ENCODE data around the gene MICAL2.
A peak's percentile ranks its signal among the peaks of the same experiment; 100 is the strongest.

MICAL2 gene

DNA sequence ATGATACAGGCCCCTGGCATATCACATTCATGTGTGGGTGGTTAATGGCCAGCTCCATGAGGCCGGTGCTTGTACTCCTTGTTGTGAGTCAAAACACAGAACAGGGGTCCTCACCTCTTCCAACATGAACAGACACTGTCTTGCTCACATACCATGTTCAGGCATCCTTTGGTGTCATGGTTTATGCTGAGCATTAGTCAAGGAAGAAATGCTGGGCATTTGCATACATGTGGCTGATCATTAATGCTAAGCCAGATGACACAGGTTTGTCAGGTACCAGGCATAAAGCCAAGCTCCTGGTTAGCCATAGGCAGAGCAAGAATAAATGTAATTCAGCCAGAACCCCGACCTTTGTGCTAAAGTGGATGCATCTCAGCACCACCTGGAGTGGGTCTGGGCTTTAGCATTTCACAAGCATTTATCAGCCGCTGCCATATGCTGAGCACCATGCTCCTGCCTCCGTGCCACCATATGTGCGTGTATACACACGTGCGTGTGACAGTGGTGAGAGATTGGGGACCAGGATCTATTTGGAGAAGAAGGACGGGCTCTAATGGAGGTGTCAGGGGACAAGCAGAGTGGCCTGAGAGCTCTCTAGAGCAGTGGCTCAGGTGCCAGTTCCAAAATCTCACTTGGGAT lies 55.0 kb downstream of the MICAL2 start:
- H3K9me3 ChIP-seq (ENCODE audit: control insufficient read depth in 2 of 2, low read length in 2 of 2), result no peaks in the 10 kb centered on the region
- no peaks in the 10 kb centered on the region for H3K27me3 ChIP-seq (ENCODE audit: control insufficient read depth in 1 of 2, insufficient read depth in 2 of 2, low read length in 2 of 2)
- no peak overlapping the region for H3K4me3 ChIP-seq (ENCODE audit: low read length in 2 of 2)
- peaks cover 82% of the 10 kb centered on the region for H3K4me1 ChIP-seq (ENCODE audit: control insufficient read depth, insufficient read depth, low read length)
- peak overlapping the region; percentile 79 for H3K27ac ChIP-seq (ENCODE audit: low read length)
- peaks cover 11 to 15% of the 10 kb centered on the region in 2 donors for H3K36me3 ChIP-seq (ENCODE audit: control insufficient read depth in 2 of 2, insufficient read depth in 2 of 2, low read length in 2 of 2)
- H3K9ac ChIP-seq (ENCODE audit: low read length in 2 of 2), result no peak overlapping the region

DNA sequence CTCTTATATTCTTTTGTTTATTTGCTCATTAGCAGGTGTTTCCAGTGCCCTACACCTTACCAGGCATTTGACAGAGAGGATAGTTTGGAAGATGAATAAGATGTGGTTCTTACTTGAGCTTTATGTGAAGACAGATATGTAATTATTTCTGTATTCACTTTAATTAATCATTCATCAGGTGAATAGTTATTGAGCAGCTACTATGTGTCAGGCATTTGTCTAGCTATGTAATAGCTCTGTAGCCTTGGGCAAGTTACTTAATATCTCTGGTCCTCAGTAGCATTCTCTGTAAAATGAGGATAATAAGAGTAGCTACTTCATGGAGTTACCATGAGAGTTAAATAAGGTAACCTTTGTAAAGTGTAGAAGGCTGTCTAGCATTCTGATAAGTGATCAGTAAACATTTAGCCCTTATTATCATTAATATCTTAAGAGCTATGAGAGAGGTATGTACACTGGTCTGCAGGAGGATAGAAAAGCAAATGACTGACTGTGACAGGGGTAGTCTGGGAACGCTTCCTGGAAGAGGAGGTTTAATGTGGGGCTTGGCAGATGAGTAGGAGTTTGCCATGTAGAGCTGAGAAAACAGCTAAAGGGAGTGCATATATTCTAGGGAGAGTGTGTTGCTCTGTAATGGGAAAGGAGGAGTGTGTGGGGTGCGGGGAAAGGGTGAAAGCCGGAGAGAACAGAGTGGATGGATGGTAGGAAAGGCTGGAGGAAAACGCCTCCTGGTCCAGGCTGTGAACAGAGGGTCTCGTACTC lies 56.1 kb downstream of the MICAL2 start:
- no peak overlapping the region for H3K4me3 ChIP-seq (ENCODE audit: low read length in 2 of 2)
- peaks cover 82% of the 10 kb centered on the region for H3K4me1 ChIP-seq (ENCODE audit: control insufficient read depth, insufficient read depth, low read length)
- no peaks in the 10 kb centered on the region for H3K27me3 ChIP-seq (ENCODE audit: control insufficient read depth in 1 of 2, insufficient read depth in 2 of 2, low read length in 2 of 2)
- H3K9ac ChIP-seq (ENCODE audit: low read length in 2 of 2), result no peak overlapping the region
- H3K36me3 ChIP-seq (ENCODE audit: control insufficient read depth in 2 of 2, insufficient read depth in 2 of 2, low read length in 2 of 2), result peaks cover 11 to 15% of the 10 kb centered on the region in 2 donors
- H3K9me3 ChIP-seq (ENCODE audit: control insufficient read depth in 2 of 2, low read length in 2 of 2), result no peaks in the 10 kb centered on the region
- peak overlapping the region; percentile 79 for H3K27ac ChIP-seq (ENCODE audit: low read length)

DNA sequence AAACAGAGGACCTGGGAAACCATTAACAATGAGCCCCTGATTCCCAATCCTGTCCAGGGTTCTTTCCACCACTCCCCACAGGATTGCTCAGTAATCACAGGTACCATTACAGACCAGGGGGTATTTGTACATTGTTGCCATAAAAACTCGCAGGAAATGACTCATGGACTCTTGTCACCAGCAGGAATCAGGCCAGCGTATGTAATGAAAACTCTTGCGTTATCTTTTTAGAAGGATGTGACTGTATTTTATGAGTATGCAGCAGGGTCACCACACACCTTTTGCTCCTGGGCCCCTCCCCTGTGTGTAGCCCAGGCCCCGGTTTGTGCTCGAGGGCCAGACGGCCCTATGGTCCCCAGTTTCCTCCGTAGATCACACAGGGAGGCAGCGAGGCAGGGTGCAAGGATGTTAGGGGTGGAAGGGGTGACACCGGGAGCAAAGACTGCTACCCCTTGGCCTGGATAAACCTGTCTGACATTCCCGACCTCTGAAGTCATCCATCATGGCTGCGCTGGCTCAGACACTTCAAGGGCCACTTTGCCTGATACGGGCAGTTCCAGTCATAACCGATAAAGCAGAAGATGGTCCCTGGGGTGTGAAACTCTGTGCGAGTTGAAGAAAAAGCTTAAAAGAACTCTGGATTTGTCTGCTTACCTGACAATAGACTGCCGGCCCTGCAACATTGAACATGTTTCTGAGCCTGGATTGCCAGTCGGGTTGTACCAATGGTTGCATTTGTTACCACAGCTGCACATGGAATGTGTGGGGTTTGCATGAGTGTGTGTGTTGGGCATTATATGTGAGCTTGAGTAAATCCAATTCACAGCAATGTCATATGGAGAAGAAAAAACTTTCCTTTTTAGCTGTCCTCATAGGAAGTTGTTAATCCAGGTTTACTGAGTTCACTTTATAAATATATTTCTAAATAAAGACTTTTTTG lies 56.9 kb downstream of the MICAL2 start:
- Histone ChIP-seq H3K9ac (ENCODE audit: low read length in 2 of 2) (no peak overlapping the region), H3K4me1 (ENCODE audit: control insufficient read depth, insufficient read depth, low read length) (peaks cover 74% of the 10 kb centered on the region), H3K9me3 (ENCODE audit: control insufficient read depth in 2 of 2, low read length in 2 of 2) (no peaks in the 10 kb centered on the region), H3K4me3 (ENCODE audit: low read length in 2 of 2) (no peak overlapping the region), H3K36me3 (ENCODE audit: control insufficient read depth in 2 of 2, insufficient read depth in 2 of 2, low read length in 2 of 2) (peaks cover 7 to 11% of the 10 kb centered on the region in 2 donors), H3K27me3 (ENCODE audit: control insufficient read depth in 1 of 2, insufficient read depth in 2 of 2, low read length in 2 of 2) (no peaks in the 10 kb centered on the region), H3K27ac (ENCODE audit: low read length) (peak overlapping the region; percentile 67)

DNA sequence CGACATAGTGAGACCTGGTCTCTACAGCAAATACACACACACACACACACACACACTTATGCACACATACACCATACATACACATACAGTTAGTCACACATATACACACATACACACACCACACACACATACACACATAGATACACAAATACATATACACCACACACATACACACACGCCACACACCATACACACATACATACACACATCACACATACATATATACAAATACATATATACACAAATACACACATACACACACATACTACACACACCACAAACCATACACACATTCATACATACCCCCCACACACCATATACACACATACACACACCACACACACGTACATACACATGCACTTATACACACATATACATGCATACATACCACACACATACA lies 57.7 kb downstream of the MICAL2 start:
- peak overlapping the region; percentile 53 for H3K27ac ChIP-seq (ENCODE audit: low read length)
- no peaks in the 10 kb centered on the region for H3K27me3 ChIP-seq (ENCODE audit: control insufficient read depth in 1 of 2, insufficient read depth in 2 of 2, low read length in 2 of 2)

DNA sequence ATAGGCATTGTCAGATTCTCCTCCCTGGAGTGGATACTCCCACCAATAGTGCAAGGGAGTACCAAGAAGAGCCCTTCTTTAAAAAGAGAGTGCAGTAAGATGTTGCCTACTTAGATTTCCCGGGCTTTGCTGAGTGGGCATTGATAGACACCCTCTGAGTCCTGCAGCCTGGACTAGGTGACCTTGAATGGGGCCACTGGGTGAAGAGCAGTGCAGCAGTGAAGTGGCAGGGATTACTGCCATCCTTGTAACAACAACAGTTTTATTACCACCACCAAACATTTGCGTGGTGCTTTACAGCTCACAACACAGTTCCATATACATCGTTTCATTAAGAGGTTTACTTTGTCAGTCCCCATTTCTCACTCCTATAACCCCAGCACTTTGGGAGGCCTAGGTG lies 59.4 kb downstream of the MICAL2 start:
- Histone ChIP-seq H3K27ac (ENCODE audit: low read length) (peak overlapping the region; percentile 67), H3K4me1 (ENCODE audit: control insufficient read depth, insufficient read depth, low read length) (peaks cover 55% of the 10 kb centered on the region), H3K36me3 (ENCODE audit: control insufficient read depth in 2 of 2, insufficient read depth in 2 of 2, low read length in 2 of 2) (peaks cover 3 to 7% of the 10 kb centered on the region in 2 donors), H3K9me3 (ENCODE audit: control insufficient read depth in 2 of 2, low read length in 2 of 2) (no peaks in the 10 kb centered on the region), H3K9ac (ENCODE audit: low read length in 2 of 2) (no peak overlapping the region), H3K4me3 (ENCODE audit: low read length in 2 of 2) (no peak overlapping the region), H3K27me3 (ENCODE audit: control insufficient read depth in 1 of 2, insufficient read depth in 2 of 2, low read length in 2 of 2) (no peaks in the 10 kb centered on the region)

More for the DNA sequence above, 57.7 kb downstream of the MICAL2 start:
- Histone ChIP-seq H3K36me3 (ENCODE audit: control insufficient read depth in 2 of 2, insufficient read depth in 2 of 2, low read length in 2 of 2) (peaks cover 3 to 7% of the 10 kb centered on the region in 2 donors), H3K4me1 (ENCODE audit: control insufficient read depth, insufficient read depth, low read length) (peaks cover 67% of the 10 kb centered on the region), H3K4me3 (ENCODE audit: low read length in 2 of 2) (no peak overlapping the region), H3K9ac (ENCODE audit: low read length in 2 of 2) (no peak overlapping the region), H3K9me3 (ENCODE audit: control insufficient read depth in 2 of 2, low read length in 2 of 2) (no peaks in the 10 kb centered on the region)

DNA sequence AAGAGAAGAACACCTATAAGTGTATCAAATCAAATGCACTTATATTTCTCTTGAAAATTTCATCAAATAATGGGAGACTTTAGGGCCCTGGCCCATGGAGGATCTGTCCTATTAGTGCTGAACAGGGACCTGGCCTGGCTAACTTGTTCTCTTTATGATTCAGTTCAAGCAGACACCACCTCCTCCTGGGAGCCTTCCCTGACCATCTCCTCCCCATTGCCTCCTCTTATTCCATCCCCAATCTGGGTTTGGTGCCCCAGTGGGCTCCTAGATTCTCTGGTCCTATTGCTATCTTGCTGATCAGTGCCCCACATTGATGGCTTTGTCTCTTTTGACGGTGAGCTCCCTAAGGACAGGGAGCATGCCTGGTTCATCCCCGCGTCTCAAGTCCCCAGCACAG lies 60.1 kb downstream of the MICAL2 start:
- H3K27ac ChIP-seq (ENCODE audit: low read length), result peak overlapping the region; percentile 67
- H3K4me3 ChIP-seq (ENCODE audit: low read length in 2 of 2), result peak overlapping the region in 1 of 2 donors; percentile 47
- H3K4me1 ChIP-seq (ENCODE audit: control insufficient read depth, insufficient read depth, low read length), result peaks cover 51% of the 10 kb centered on the region

DNA sequence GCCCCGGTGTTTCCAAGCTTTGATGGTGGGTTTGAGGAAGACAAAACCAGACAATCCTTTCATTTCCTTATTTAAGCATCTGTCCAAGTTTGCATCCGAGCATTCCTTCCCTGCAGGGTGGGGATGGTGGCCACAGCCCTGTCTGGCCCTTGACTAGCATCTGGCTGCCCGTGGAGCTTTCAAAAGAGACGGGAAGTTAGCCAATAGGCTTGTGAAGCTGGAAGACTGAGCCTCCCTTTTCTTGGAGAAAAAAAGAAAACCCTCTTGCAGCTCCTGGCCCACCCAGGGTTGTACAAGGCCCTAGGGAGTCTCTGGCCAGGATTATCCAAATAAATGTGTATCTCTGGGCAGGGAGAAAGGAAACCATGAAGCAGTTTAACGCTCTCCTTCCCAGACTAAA lies 60.6 kb downstream of the MICAL2 start:
- Histone ChIP-seq H3K36me3 (ENCODE audit: control insufficient read depth in 2 of 2, insufficient read depth in 2 of 2, low read length in 2 of 2) (peaks cover 0 to 7% of the 10 kb centered on the region in 2 donors), H3K27me3 (ENCODE audit: control insufficient read depth in 1 of 2, insufficient read depth in 2 of 2, low read length in 2 of 2) (no peaks in the 10 kb centered on the region), H3K9ac (ENCODE audit: low read length in 2 of 2) (peak overlapping the region in 1 of 2 donors; percentile 21), H3K27ac (ENCODE audit: low read length) (peak overlapping the region; percentile 67), H3K4me1 (ENCODE audit: control insufficient read depth, insufficient read depth, low read length) (peaks cover 48% of the 10 kb centered on the region), H3K9me3 (ENCODE audit: control insufficient read depth in 2 of 2, low read length in 2 of 2) (no peaks in the 10 kb centered on the region), H3K4me3 (ENCODE audit: low read length in 2 of 2) (peak overlapping the region in 1 of 2 donors; percentile 47)

More for the DNA sequence above, 60.1 kb downstream of the MICAL2 start:
- Histone ChIP-seq H3K9ac (ENCODE audit: low read length in 2 of 2) (peak overlapping the region in 1 of 2 donors; percentile 21), H3K9me3 (ENCODE audit: control insufficient read depth in 2 of 2, low read length in 2 of 2) (no peaks in the 10 kb centered on the region), H3K36me3 (ENCODE audit: control insufficient read depth in 2 of 2, insufficient read depth in 2 of 2, low read length in 2 of 2) (peaks cover 2 to 7% of the 10 kb centered on the region in 2 donors), H3K27me3 (ENCODE audit: control insufficient read depth in 1 of 2, insufficient read depth in 2 of 2, low read length in 2 of 2) (no peaks in the 10 kb centered on the region)

DNA sequence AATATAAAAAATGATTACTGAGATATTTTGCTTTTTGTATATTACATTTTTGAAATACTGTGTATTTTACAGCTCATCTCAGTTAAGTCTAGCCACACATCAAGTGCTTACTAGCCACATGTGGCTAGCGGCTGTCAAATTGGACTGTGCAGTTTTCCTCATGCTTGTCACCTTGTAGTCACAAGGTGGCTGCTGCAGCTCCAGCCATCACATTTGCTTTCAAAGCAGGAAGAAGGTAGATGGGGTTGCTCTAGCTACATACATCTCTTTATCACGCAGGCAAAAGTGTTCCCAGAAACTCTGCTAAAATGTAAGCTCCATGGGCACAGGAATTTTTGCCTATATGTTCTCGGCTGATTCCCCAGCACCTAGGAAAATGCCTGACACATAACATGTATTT lies 61.5 kb downstream of the MICAL2 start:
- no peak overlapping the region for H3K27ac ChIP-seq (ENCODE audit: low read length)
- no peaks in the 10 kb centered on the region for H3K27me3 ChIP-seq (ENCODE audit: control insufficient read depth in 1 of 2, insufficient read depth in 2 of 2, low read length in 2 of 2)
- no peak overlapping the region for H3K9ac ChIP-seq (ENCODE audit: low read length in 2 of 2)
- H3K36me3 ChIP-seq (ENCODE audit: control insufficient read depth in 2 of 2, insufficient read depth in 2 of 2, low read length in 2 of 2), result peaks cover 0 to 3% of the 10 kb centered on the region in 2 donors
- no peak overlapping the region for H3K4me3 ChIP-seq (ENCODE audit: low read length in 2 of 2)
- H3K4me1 ChIP-seq (ENCODE audit: control insufficient read depth, insufficient read depth, low read length), result peaks cover 41% of the 10 kb centered on the region
- H3K9me3 ChIP-seq (ENCODE audit: control insufficient read depth in 2 of 2, low read length in 2 of 2), result no peaks in the 10 kb centered on the region

DNA sequence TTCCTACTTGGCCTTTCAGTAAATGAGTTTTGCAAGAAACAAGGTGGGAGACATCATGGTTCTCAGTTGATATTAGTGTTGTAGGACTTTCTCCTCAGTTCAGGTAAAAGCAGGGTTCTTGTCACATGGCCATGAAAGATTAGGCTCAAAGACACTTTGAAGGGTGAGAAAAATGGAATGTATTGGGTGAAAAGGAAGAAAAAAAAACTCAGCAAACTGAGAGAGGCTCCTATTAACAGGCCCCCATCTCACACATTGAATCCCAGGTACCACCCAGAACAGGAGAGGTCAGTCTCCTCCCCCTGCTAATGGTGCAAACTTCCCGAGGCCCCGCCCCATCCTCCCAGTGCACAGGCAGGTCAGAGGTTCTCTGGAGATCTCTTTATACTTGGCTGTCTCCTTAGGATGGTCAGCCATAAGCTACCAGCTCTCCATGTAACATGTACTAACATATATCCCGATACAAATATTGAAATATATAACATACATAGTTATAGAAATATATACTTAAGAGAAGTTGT lies 62.2 kb downstream of the MICAL2 start:
- H3K9me3 ChIP-seq (ENCODE audit: control insufficient read depth in 2 of 2, low read length in 2 of 2), result no peaks in the 10 kb centered on the region
- no peaks in the 10 kb centered on the region for H3K27me3 ChIP-seq (ENCODE audit: control insufficient read depth in 1 of 2, insufficient read depth in 2 of 2, low read length in 2 of 2)
- H3K4me3 ChIP-seq (ENCODE audit: low read length in 2 of 2), result no peak overlapping the region
- H3K27ac ChIP-seq (ENCODE audit: low read length), result no peak overlapping the region
- peaks cover 34% of the 10 kb centered on the region for H3K4me1 ChIP-seq (ENCODE audit: control insufficient read depth, insufficient read depth, low read length)
- no peak overlapping the region for H3K9ac ChIP-seq (ENCODE audit: low read length in 2 of 2)
- peaks cover 0 to 3% of the 10 kb centered on the region in 2 donors for H3K36me3 ChIP-seq (ENCODE audit: control insufficient read depth in 2 of 2, insufficient read depth in 2 of 2, low read length in 2 of 2)

DNA sequence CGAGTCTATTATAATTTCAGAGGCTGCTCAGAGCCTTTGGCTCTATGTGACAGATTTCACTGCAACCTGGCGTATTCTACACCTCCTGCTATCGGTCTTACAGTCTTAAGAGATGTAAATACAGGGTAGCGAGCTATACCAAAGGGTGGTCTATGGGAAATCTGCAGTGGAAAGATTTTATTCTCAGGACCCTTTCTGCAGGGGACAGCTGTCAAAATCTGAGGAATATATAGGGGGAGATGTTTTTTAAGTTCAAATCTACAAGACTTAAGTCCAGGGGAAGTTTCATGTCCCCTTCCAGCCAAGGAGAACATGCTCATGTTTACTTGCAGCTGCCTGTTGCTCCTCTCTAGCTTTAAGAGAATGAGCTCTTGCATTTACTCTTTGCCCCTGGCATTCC lies 62.7 kb downstream of the MICAL2 start:
- Histone ChIP-seq H3K36me3 (ENCODE audit: control insufficient read depth in 2 of 2, insufficient read depth in 2 of 2, low read length in 2 of 2) (peaks cover 0 to 1% of the 10 kb centered on the region in 2 donors), H3K9me3 (ENCODE audit: control insufficient read depth in 2 of 2, low read length in 2 of 2) (no peaks in the 10 kb centered on the region), H3K9ac (ENCODE audit: low read length in 2 of 2) (no peak overlapping the region), H3K4me3 (ENCODE audit: low read length in 2 of 2) (no peak overlapping the region), H3K27ac (ENCODE audit: low read length) (no peak overlapping the region), H3K4me1 (ENCODE audit: control insufficient read depth, insufficient read depth, low read length) (peaks cover 33% of the 10 kb centered on the region), H3K27me3 (ENCODE audit: control insufficient read depth in 1 of 2, insufficient read depth in 2 of 2, low read length in 2 of 2) (no peaks in the 10 kb centered on the region)

Data from stomach smooth muscle (tissue), 2 donors.